Endothelial cell of umbilical vein (primary cell): Measurements from ENCODE around the gene SYTL5.

Source experiments
- CTCF ChIP-seq, 2 donors: IDR thresholded peaks; 1 replicate in 1 of 2; 2 replicates in 1 of 2; pipeline ENCODE4 v1.5.1; 2011; ENCODE audit warnings: low read length in 2 of 2, mild to moderate bottlenecking in 2 of 2, moderate library complexity in 2 of 2, control low read depth in 1 of 2, inconsistent platforms in 1 of 2, low read depth in 1 of 2; ENCODE audit not compliant: insufficient read depth in 1 of 2; ENCODE audit errors: extremely low read depth in 1 of 2
- EZH2 ChIP-seq: IDR thresholded peaks from 2 replicates; pipeline ENCODE4 v1.6.1; 2012; ENCODE audit warnings: borderline replicate concordance, low read depth, mild to moderate bottlenecking, moderate library complexity, low read length, inconsistent platforms; ENCODE audit not compliant: severe bottlenecking
- JUN ChIP-seq: IDR thresholded peaks from 2 replicates; pipeline ENCODE4 v1.6.1; 2011; ENCODE audit warnings: borderline replicate concordance, low read depth; ENCODE audit not compliant: insufficient read length, insufficient read depth
- POLR2A ChIP-seq: IDR thresholded peaks from 2 replicates; pipeline ENCODE4 v1.6.1; 2012; ENCODE audit warnings: low read depth, mild to moderate bottlenecking, control low read depth, low read length
- POLR2AphosphoS5 ChIP-seq: IDR thresholded peaks from 2 replicates; pipeline ENCODE4 v1.6.1; 2012; ENCODE audit warnings: low read depth, mild to moderate bottlenecking, control low read depth, low read length, moderate library complexity; ENCODE audit not compliant: insufficient read depth
- TF ChIP-seq, protein P1 (sequence below): IDR thresholded peaks from 2 replicates; pipeline ENCODE4 v1.6.1; 2011; ENCODE audit not compliant: insufficient read depth, insufficient read length

GRCh38 chrX:37961118-37961517, 45.2 kb upstream of the SYTL5 start:
- TF ChIP-seq EZH2 (no peak), CTCF (IDR thresholded peaks at IDR 0.05; ENCODE audit: extremely low read depth in 1 of 2, insufficient read depth in 1 of 2, low read depth in 1 of 2, low read length in 2 of 2) (no peak), POLR2A (no peak), POLR2AphosphoS5 (no peak), JUN (no peak)
- TF ChIP-seq, protein P1, sequence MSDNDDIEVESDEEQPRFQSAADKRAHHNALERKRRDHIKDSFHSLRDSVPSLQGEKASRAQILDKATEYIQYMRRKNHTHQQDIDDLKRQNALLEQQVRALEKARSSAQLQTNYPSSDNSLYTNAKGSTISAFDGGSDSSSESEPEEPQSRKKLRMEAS: no peak
